Measurements from ENCODE around the gene NUBP2.

GRCh38 chr16:1822801-1823200, 40.0 kb downstream of the NUBP2 start:
- TF ChIP-seq CTCF (IDR thresholded peaks at IDR 0.05) (no peak), POLR2A (IDR thresholded peaks at IDR 0.05) (no peak)
